Right atrium auricular region (tissue), 2 donors: ENCODE data around the gene ABCC6. TPM values are rescaled to one million over a fixed set of nuclear protein-coding genes. Genes with fewer than 3 reads are reported as not detected.

Source experiments
- DNase-seq: peaks from one replicate; pipeline ENCODE4 v3.0.0-alpha.2; 2019; ENCODE audit warnings: low spot score
- H3K27ac ChIP-seq, 2 donors: fragments of 200-600 bp; sonication (generic); 1 replicate in 1 of 2; 2 replicates in 1 of 2; pipeline ENCODE4 v1.5.1; 2016 to 2019
- H3K27me3 ChIP-seq, 2 donors: fragments of 200-600 bp; sonication (generic); one replicate each; pipeline versions ENCODE4 v1.5.1 to v1.6.0; 2017 to 2019
- H3K36me3 ChIP-seq: fragments of 200-600 bp; sonication (generic); one replicate; pipeline ENCODE4 v1.5.1; 2016
- H3K4me1 ChIP-seq, 2 donors: fragments of 200-600 bp; sonication (generic); one replicate each; pipeline versions ENCODE4 v1.5.1 to v1.6.0; 2017 to 2019
- H3K4me3 ChIP-seq, 2 donors: fragments of 200-600 bp; sonication (generic); 1 replicate in 1 of 2; 2 replicates in 1 of 2; pipeline ENCODE4 v1.5.1; 2017 to 2019; ENCODE audit warnings: mild to moderate bottlenecking in 1 of 2, moderate library complexity in 1 of 2
- H3K9me3 ChIP-seq, 2 donors: fragments of 200-600 bp; sonication (generic); one replicate each; pipeline ENCODE4 v1.5.1; 2019
- CTCF ChIP-seq, 2 donors: fragments of 200-600 bp; sonication (generic); IDR thresholded peaks; one replicate each; pipeline ENCODE4 v1.5.1; 2019; ENCODE audit warnings: antibody characterized with exemption in 2 of 2
- total RNA-seq, 2 donors: library from RNA; depleted of rRNA; stranded (reverse); fragments of >200 nt; gene quantifications; one replicate each; pipeline ENCODE4 v1.1.0, GENCODE V29; 2016

Gene ABCC6
- total RNA-seq, 2 donors from 2014 or later, result 0.52 to 1.8 TPM

- TF ChIP-seq CTCF (IDR thresholded peaks at IDR 0.05), result no peak
- no peak overlapping the region for H3K4me3 ChIP-seq
- no peaks in the 10 kb centered on the region for H3K9me3 ChIP-seq
- DNase-seq, result no peak
- no peaks in the 10 kb centered on the region for H3K4me1 ChIP-seq
- H3K27ac ChIP-seq, result no peak overlapping the region
- H3K36me3 ChIP-seq, result peaks cover 69% of the 10 kb centered on the region
- no peaks in the 10 kb centered on the region for H3K27me3 ChIP-seq
These were observed 110.2 kb downstream of the ABCC6 start for GRCh38 chr16:16113076-16113475.

GRCh38 chr16:16112450-16113053 lies 110.7 kb downstream of the ABCC6 start:
- H3K27ac ChIP-seq, result no peak overlapping the region
- H3K9me3 ChIP-seq, result no peaks in the 10 kb centered on the region
- peaks cover 64% of the 10 kb centered on the region for H3K36me3 ChIP-seq
- H3K4me3 ChIP-seq, result no peak overlapping the region
- DNase-seq, result no peak
- H3K27me3 ChIP-seq, result no peaks in the 10 kb centered on the region
- H3K4me1 ChIP-seq, result no peaks in the 10 kb centered on the region
- no peak for TF ChIP-seq CTCF (IDR thresholded peaks at IDR 0.05)

GRCh38 chr16:16111639-16112038 lies 111.7 kb downstream of the ABCC6 start:
- H3K36me3 ChIP-seq, result peaks cover 56% of the 10 kb centered on the region
- H3K4me1 ChIP-seq, result no peaks in the 10 kb centered on the region
- H3K9me3 ChIP-seq, result no peaks in the 10 kb centered on the region
- TF ChIP-seq CTCF (IDR thresholded peaks at IDR 0.05), result no peak
- DNase-seq, result no peak
- H3K27ac ChIP-seq, result no peak overlapping the region
- no peak overlapping the region for H3K4me3 ChIP-seq
- no peaks in the 10 kb centered on the region for H3K27me3 ChIP-seq

GRCh38 chr16:16110111-16110490 lies 113.2 kb downstream of the ABCC6 start:
- Histone ChIP-seq H3K4me1 (no peaks in the 10 kb centered on the region), H3K27me3 (no peaks in the 10 kb centered on the region), H3K9me3 (no peaks in the 10 kb centered on the region), H3K36me3 (peaks cover 42% of the 10 kb centered on the region), H3K27ac (no peak overlapping the region), H3K4me3 (no peak overlapping the region)
- no peak for DNase-seq
- no peak for TF ChIP-seq CTCF (IDR thresholded peaks at IDR 0.05)

GRCh38 chr16:16109453-16110110 lies 113.7 kb downstream of the ABCC6 start:
- TF ChIP-seq CTCF (IDR thresholded peaks at IDR 0.05), result no peak
- peaks cover 37% of the 10 kb centered on the region for H3K36me3 ChIP-seq
- no peak for DNase-seq
- no peaks in the 10 kb centered on the region for H3K27me3 ChIP-seq
- no peaks in the 10 kb centered on the region for H3K4me1 ChIP-seq
- no peak overlapping the region for H3K4me3 ChIP-seq
- no peak overlapping the region for H3K27ac ChIP-seq
- H3K9me3 ChIP-seq, result no peaks in the 10 kb centered on the region

- Histone ChIP-seq H3K36me3 (peaks cover 44% of the 10 kb centered on the region), H3K9me3 (no peaks in the 10 kb centered on the region), H3K4me1 (no peaks in the 10 kb centered on the region), H3K27me3 (no peaks in the 10 kb centered on the region), H3K27ac (no peak overlapping the region), H3K4me3 (no peak overlapping the region)
- no peak for TF ChIP-seq CTCF (IDR thresholded peaks at IDR 0.05)
- no peak for DNase-seq
These were observed 114.5 kb downstream of the ABCC6 start for GRCh38 chr16:16108759-16109158.
